HEK293T (cell line): ENCODE results near the gene SEMA3B.
"Not testable (repeated sequence)": the region's sequence is repeated elsewhere in the genome, so short reads cannot be mapped to it uniquely, and the experiment has no call there.

ENCODE experiments used
- CTCF ChIA-PET: fragments of 350-600 bp; formaldehyde crosslinking; extraction: SDS; loops from one replicate; lab custom pipeline; 2021; ENCODE audit warnings: antibody characterized with exemption, inconsistent platforms; lab: Yijun Ruan, JAX
- POLR2A ChIA-PET: fragments of 350-600 bp; formaldehyde crosslinking; extraction: SDS; loops from one replicate; lab custom pipeline; 2020; ENCODE audit warnings: antibody characterized with exemption, inconsistent platforms; lab: Yijun Ruan, JAX
- DNase-seq: peaks from one replicate; pipeline ENCODE4 v3.0.0; 2012; ENCODE audit warnings: mixed read lengths; ENCODE audit errors: extremely low spot score
- ARNT ChIP-seq: fragments of 450-650 bp; IDR thresholded peaks from 2 replicates; pipeline ENCODE4 v1.6.1; 2017; ENCODE audit warnings: mild to moderate bottlenecking
- BHLHE40 ChIP-seq: fragments of 450-650 bp; IDR thresholded peaks from 2 replicates; pipeline ENCODE4 v1.6.1; 2016; ENCODE audit warnings: mild to moderate bottlenecking, moderate library complexity, borderline replicate concordance
- CTBP1 ChIP-seq: fragments of 450-650 bp; IDR thresholded peaks from 2 replicates; pipeline ENCODE4 v1.6.1; 2016; ENCODE audit warnings: borderline replicate concordance
- ELF4 ChIP-seq: fragments of 450-650 bp; IDR thresholded peaks from 2 replicates; pipeline ENCODE4 v1.6.1; 2017; ENCODE audit warnings: antibody characterized with exemption
- FOXA1 ChIP-seq: fragments of 450-650 bp; IDR thresholded peaks from 2 replicates; pipeline ENCODE4 v1.6.1; 2016; ENCODE audit warnings: mild to moderate bottlenecking
- FOXK2 ChIP-seq: fragments of 450-650 bp; IDR thresholded peaks from 2 replicates; pipeline ENCODE4 v1.6.1; 2016; ENCODE audit warnings: mild to moderate bottlenecking
- FOXM1 ChIP-seq: fragments of 450-650 bp; IDR thresholded peaks from 2 replicates; pipeline ENCODE4 v1.6.1; 2017; ENCODE audit warnings: mild to moderate bottlenecking, borderline replicate concordance
- HDGF ChIP-seq: fragments of 450-650 bp; IDR thresholded peaks from 2 replicates; pipeline ENCODE4 v1.6.1; 2017; ENCODE audit warnings: antibody characterized with exemption, borderline replicate concordance
- L3MBTL2 ChIP-seq: fragments of 450-650 bp; conservative IDR thresholded peaks from 2 replicates; pipeline ENCODE4 v1.6.1; 2016; ENCODE audit warnings: mild to moderate bottlenecking
- LEF1 ChIP-seq: fragments of 450-650 bp; IDR thresholded peaks from 2 replicates; pipeline ENCODE4 v1.6.1; 2017; ENCODE audit warnings: mild to moderate bottlenecking, borderline replicate concordance
- NFRKB ChIP-seq: fragments of 450-650 bp; IDR thresholded peaks from 2 replicates; pipeline ENCODE4 v1.6.1; 2016; ENCODE audit warnings: mild to moderate bottlenecking, moderate library complexity
- SP1 ChIP-seq: fragments of 450-650 bp; IDR thresholded peaks from 2 replicates; pipeline ENCODE4 v1.6.1; 2017
- SUZ12 ChIP-seq: fragments of 450-650 bp; IDR thresholded peaks from 2 replicates; pipeline ENCODE4 v1.6.1; 2016; ENCODE audit warnings: mild to moderate bottlenecking
- TARDBP ChIP-seq: fragments of 450-650 bp; IDR thresholded peaks from 2 replicates; pipeline ENCODE4 v1.6.1; 2016
- ZNF384 ChIP-seq: fragments of 450-650 bp; IDR thresholded peaks from 2 replicates; pipeline ENCODE4 v1.6.1; 2016
- TF ChIP-seq, protein P1 (sequence below): fragments of 450-650 bp; IDR thresholded peaks from 2 replicates; pipeline ENCODE4 v1.6.1; 2016

The SEMA3B gene

GRCh38 chr3:50222169-50222528 is 46.8 kb upstream of the SEMA3B start:
- POLR2A ChIA-PET: interaction anchor here (1.1 to 1.2 kb wide), 2 partner anchors 12 to 20 kb away, joined by 3 to 4 read pairs; no protein-coding TSS in a partner anchor
- CTCF ChIA-PET: interaction anchor here (1.9 kb wide), 1 partner anchor 28 kb away, joined by 7 read pairs; no protein-coding TSS in a partner anchor
- DNase-seq: no peak
- TF ChIP-seq SUZ12 (no peak), FOXA1 (no peak), HDGF (no peak), NFRKB (no peak), ZNF384 (no peak), BHLHE40 (no peak), L3MBTL2 (no peak), ELF4 (no peak), CTBP1 (no peak), TARDBP (no peak), SP1 (no peak), FOXM1 (no peak), ARNT (no peak), LEF1 (no peak)

GRCh38 chr3:50224639-50225038 is 44.3 kb upstream of the SEMA3B start:
- TF ChIP-seq SUZ12 (no peak), L3MBTL2 (no peak), NFRKB (no peak), FOXM1 (no peak), SP1 (no peak), ZNF384 (no peak), HDGF (no peak), CTBP1 (no peak), ARNT (no peak), ELF4 (no peak), TARDBP (no peak), FOXA1 (no peak), BHLHE40 (no peak), LEF1 (no peak), FOXK2 (no peak)
- TF ChIP-seq, protein P1, sequence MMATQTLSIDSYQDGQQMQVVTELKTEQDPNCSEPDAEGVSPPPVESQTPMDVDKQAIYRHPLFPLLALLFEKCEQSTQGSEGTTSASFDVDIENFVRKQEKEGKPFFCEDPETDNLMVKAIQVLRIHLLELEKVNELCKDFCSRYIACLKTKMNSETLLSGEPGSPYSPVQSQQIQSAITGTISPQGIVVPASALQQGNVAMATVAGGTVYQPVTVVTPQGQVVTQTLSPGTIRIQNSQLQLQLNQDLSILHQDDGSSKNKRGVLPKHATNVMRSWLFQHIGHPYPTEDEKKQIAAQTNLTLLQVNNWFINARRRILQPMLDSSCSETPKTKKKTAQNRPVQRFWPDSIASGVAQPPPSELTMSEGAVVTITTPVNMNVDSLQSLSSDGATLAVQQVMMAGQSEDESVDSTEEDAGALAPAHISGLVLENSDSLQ: no peak
- DNase-seq: no peak
- ChIA-PET CTCF (interaction anchor here (0.6 to 3.3 kb wide), 4 partner anchors 13 to 35 kb away, joined by 5 to 35 read pairs (median 11); no protein-coding TSS in a partner anchor), POLR2A (interaction anchor here (0.7 to 0.8 kb wide), 2 partner anchors 20 to 30 kb away, joined by 3 to 4 read pairs; no protein-coding TSS in a partner anchor)

GRCh38 chr3:50226888-50227389 is 42.0 kb upstream of the SEMA3B start:
- TF ChIP-seq L3MBTL2 (peak; percentile 92), LEF1 (no peak), ZNF384 (no peak)
- peak; percentile 29 for DNase-seq
- ChIA-PET POLR2A (interaction anchor here (1.3 to 3.1 kb wide), 7 partner anchors 8 to 110 kb away, joined by 3 to 18 read pairs (median 7); no protein-coding TSS in a partner anchor), CTCF (interaction anchor here (0.6 to 4.5 kb wide), 12 partner anchors 9 to 107 kb away, joined by 3 to 35 read pairs (median 3); partner anchors contain the start of gene LSMEM2)

- DNase-seq: peak; percentile 89
- POLR2A ChIA-PET: interaction anchor here (0.6 to 3.1 kb wide), 15 partner anchors 8 to 110 kb away, joined by 3 to 18 read pairs (median 6); no protein-coding TSS in a partner anchor
- CTCF ChIA-PET: interaction anchor here (0.6 to 4.5 kb wide), 9 partner anchors 19 to 97 kb away, joined by 3 to 35 read pairs (median 5); partner anchors contain the start of gene LSMEM2
- TF ChIP-seq TARDBP: no peak
- TF ChIP-seq HDGF: no peak
- TF ChIP-seq SP1: no peak
- TF ChIP-seq L3MBTL2: peak; percentile 9; the same call in 1 of the 2 replicates
- no peak for TF ChIP-seq CTBP1
These were observed 41.4 kb upstream of the SEMA3B start for GRCh38 chr3:50227390-50228183.

- not testable (repeated sequence) for DNase-seq
- CTCF ChIA-PET: interaction anchor here (1.0 to 4.5 kb wide), 4 partner anchors 18 to 34 kb away, joined by 3 to 32 read pairs (median 8); no protein-coding TSS in a partner anchor
- POLR2A ChIA-PET: interaction anchor here (0.6 to 3.1 kb wide), 16 partner anchors 12 to 259 kb away, joined by 3 to 18 read pairs (median 6); no protein-coding TSS in a partner anchor
- peak; percentile 91 for TF ChIP-seq ZNF384
These were observed 40.7 kb upstream of the SEMA3B start for GRCh38 chr3:50228184-50228763.

DNA sequence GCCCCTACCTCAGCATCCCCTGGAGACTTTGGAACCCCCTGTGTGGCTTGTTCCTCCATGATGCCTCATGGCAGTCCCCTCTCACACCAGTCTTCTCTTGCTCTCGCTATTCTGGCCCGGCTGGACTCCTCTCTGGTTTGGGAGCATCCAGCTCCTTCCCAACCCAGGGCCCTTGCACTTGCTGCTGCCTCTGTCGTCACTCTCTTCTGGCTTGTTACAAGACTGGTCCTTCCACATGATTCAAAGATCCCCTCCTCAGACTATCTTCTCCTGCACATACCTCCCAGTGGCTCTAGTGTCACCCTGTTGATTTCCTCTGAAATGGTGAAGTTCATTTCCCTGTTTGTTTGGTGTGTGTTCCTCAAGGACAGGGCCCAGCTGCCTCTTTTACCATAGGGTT is 39.5 kb upstream of the SEMA3B start:
- no peak for DNase-seq
- ChIA-PET CTCF (interaction anchor here (0.7 to 4.5 kb wide), 4 partner anchors 17 to 45 kb away, joined by 3 to 32 read pairs (median 6); no protein-coding TSS in a partner anchor), POLR2A (interaction anchor here (2.5 to 2.9 kb wide), 2 partner anchors 37 to 108 kb away, joined by 12 to 13 read pairs; no protein-coding TSS in a partner anchor)
- TF ChIP-seq ARNT (no peak), SP1 (no peak), ELF4 (no peak), L3MBTL2 (no peak), FOXM1 (no peak), FOXK2 (no peak), SUZ12 (no peak), BHLHE40 (no peak), TARDBP (no peak), LEF1 (no peak)
